Glutamatergic neuron (in vitro differentiated cells): ENCODE data around the gene CCNA2. TPM values are rescaled to one million over a fixed set of nuclear protein-coding genes. Genes with fewer than 3 reads are reported as not detected.
A peak's percentile ranks its signal among the peaks of the same experiment; 100 is the strongest.

ENCODE experiments used
- DNase-seq: peaks from one replicate; pipeline ENCODE4 v3.0.0; 2022
- H3K27ac Mint-ChIP-seq: one replicate; pipeline ENCODE4 v1.8.0; 2020; ENCODE audit warnings: mild to moderate bottlenecking, mixed read lengths, inconsistent platforms; ENCODE audit not compliant: unreplicated experiment
- H3K27me3 Mint-ChIP-seq: one replicate; pipeline ENCODE4 v1.8.0; 2020; ENCODE audit warnings: mild to moderate bottlenecking, moderate library complexity, mixed read lengths, inconsistent platforms; ENCODE audit not compliant: unreplicated experiment
- H3K36me3 Mint-ChIP-seq: one replicate; pipeline ENCODE4 v1.8.0; 2020; ENCODE audit warnings: mild to moderate bottlenecking, mixed read lengths, inconsistent platforms; ENCODE audit not compliant: unreplicated experiment
- H3K4me1 Mint-ChIP-seq: one replicate; pipeline ENCODE4 v1.8.0; 2020; ENCODE audit warnings: mild to moderate bottlenecking, low read depth, mixed read lengths, inconsistent platforms; ENCODE audit not compliant: unreplicated experiment
- H3K4me3 Mint-ChIP-seq: one replicate; pipeline ENCODE4 v1.8.0; 2020; ENCODE audit warnings: mild to moderate bottlenecking, mixed read lengths, inconsistent platforms; ENCODE audit not compliant: unreplicated experiment
- H3K9me3 Mint-ChIP-seq: one replicate; pipeline ENCODE4 v1.8.0; 2020; ENCODE audit warnings: mild to moderate bottlenecking, moderate library complexity, mixed read lengths, inconsistent platforms; ENCODE audit not compliant: unreplicated experiment
- CTCF ChIP-seq: fragments of 200-600 bp; sonication (generic); IDR thresholded peaks from one replicate; pipeline ENCODE4 v1.5.0; 2021; ENCODE audit not compliant: partially characterized antibody, unreplicated experiment
- total RNA-seq: library from RNA; stranded (reverse); fragmentation: NEBNext Ultra II Directional; extraction: Animal tissue kit (Norgen Biotek cat#: 25700); gene quantifications from one replicate; pipeline ENCODE4 v1.2.1, GENCODE V29; 2021; ENCODE audit not compliant: unreplicated experiment

Gene CCNA2
- total RNA-seq, 1 donor from 2014 or later = 8.9 TPM

GRCh38 chr4:121829511-121829910, 5.8 kb upstream of the CCNA2 start:
- Mint-ChIP-seq H3K27me3 (no peaks in the 10 kb centered on the region), H3K4me3 (no peak overlapping the region), H3K27ac (no peak overlapping the region), H3K4me1 (no peaks in the 10 kb centered on the region), H3K36me3 (no peaks in the 10 kb centered on the region), H3K9me3 (no peaks in the 10 kb centered on the region)
- TF ChIP-seq CTCF = no peak
- DNase-seq = no peak

GRCh38 chr4:121827853-121828252, 4.2 kb upstream of the CCNA2 start:
- TF ChIP-seq CTCF = no peak
- Mint-ChIP-seq H3K4me1 (no peaks in the 10 kb centered on the region), H3K27me3 (no peaks in the 10 kb centered on the region), H3K9me3 (peaks cover 2% of the 10 kb centered on the region), H3K27ac (no peak overlapping the region), H3K36me3 (no peaks in the 10 kb centered on the region), H3K4me3 (no peak overlapping the region)
- DNase-seq = no peak

GRCh38 chr4:121824950-121825349, 1.3 kb upstream of the CCNA2 start:
- H3K36me3 Mint-ChIP-seq = no peaks in the 10 kb centered on the region
- H3K4me3 Mint-ChIP-seq = no peak overlapping the region
- DNase-seq = no peak
- peaks cover 10% of the 10 kb centered on the region for H3K4me1 Mint-ChIP-seq
- H3K9me3 Mint-ChIP-seq = peaks cover 2% of the 10 kb centered on the region
- H3K27me3 Mint-ChIP-seq = no peaks in the 10 kb centered on the region
- TF ChIP-seq CTCF = no peak
- H3K27ac Mint-ChIP-seq = no peak overlapping the region

- H3K4me1 Mint-ChIP-seq = peaks cover 10% of the 10 kb centered on the region
- H3K9me3 Mint-ChIP-seq = peaks cover 2% of the 10 kb centered on the region
- H3K27ac Mint-ChIP-seq = peak overlapping the region; percentile 50
- H3K4me3 Mint-ChIP-seq = peak overlapping the region; percentile 94
- H3K27me3 Mint-ChIP-seq = no peaks in the 10 kb centered on the region
- H3K36me3 Mint-ChIP-seq = no peaks in the 10 kb centered on the region
- no peak for TF ChIP-seq CTCF
- no peak for DNase-seq
Measured at GRCh38 chr4:121824171-121824527, 466 bp upstream of the CCNA2 start.

- Mint-ChIP-seq H3K9me3 (peaks cover 4% of the 10 kb centered on the region), H3K4me1 (peaks cover 10% of the 10 kb centered on the region), H3K36me3 (no peaks in the 10 kb centered on the region), H3K4me3 (peak overlapping the region; percentile 94), H3K27me3 (no peaks in the 10 kb centered on the region), H3K27ac (peak overlapping the region; percentile 87)
- DNase-seq = peak; percentile 28
- no peak for TF ChIP-seq CTCF
Measured at GRCh38 chr4:121822796-121823504, 733 bp downstream of the CCNA2 start.
